Measurements from ENCODE around the gene MARCHF4. TPM values are rescaled to one million over a fixed set of nuclear protein-coding genes. Genes with fewer than 3 reads are reported as not detected.

Gene MARCHF4
- total and polyA plus RNA-seq, 2 donors (not counting 1 experiment from before 2014, with no cell fraction given) = 1.3 to 3.6 TPM

DNA sequence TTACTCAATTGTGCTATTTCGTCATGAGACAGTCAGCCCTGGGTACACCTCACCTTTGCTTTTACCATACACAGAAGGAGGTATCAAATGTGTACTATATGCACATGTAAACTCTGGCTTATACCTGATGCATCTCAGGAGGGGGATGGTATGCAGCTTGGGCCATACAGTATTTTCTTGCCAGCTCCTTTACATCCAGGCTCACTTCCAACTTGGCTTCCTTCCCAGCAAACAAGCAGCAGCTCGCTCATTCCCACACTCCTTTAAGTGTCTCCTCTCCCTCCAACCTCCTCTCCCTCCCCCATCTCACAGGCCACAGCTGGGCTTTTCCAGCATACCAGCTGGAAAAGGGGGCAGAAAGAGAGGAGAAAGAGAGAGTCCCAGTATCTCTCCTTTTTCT is 9.6 kb downstream of the MARCHF4 start:
- H2AFZ ChIP-seq (ENCODE audit: low read length) = no peak overlapping the region
- H3K4me2 ChIP-seq (ENCODE audit: extremely low read depth, insufficient read depth, low read length) = no peak overlapping the region
- DNase-seq (ENCODE audit: low read depth in 2 of 2) = peak; percentile 69 to 90
- H3K79me2 ChIP-seq (ENCODE audit: control insufficient read depth, insufficient read depth, low read length) = peaks cover 7% of the 10 kb centered on the region
- peaks cover 7% of the 10 kb centered on the region for H3K4me1 ChIP-seq (ENCODE audit: control insufficient read depth, extremely low read depth, insufficient read depth, low read length)
- no peaks in the 10 kb centered on the region for H3K9me3 ChIP-seq (ENCODE audit: control insufficient read depth, insufficient read depth, low read depth, low read length)
- H3K27ac ChIP-seq (ENCODE audit: insufficient read depth, low read length) = no peak overlapping the region
- H4K20me1 ChIP-seq (ENCODE audit: control insufficient read depth, extremely low read depth, insufficient read depth, low read length) = no peaks in the 10 kb centered on the region
- H3K36me3 ChIP-seq (ENCODE audit: control insufficient read depth, insufficient read depth, low read length) = no peaks in the 10 kb centered on the region
- TF ChIP-seq, protein P1, sequence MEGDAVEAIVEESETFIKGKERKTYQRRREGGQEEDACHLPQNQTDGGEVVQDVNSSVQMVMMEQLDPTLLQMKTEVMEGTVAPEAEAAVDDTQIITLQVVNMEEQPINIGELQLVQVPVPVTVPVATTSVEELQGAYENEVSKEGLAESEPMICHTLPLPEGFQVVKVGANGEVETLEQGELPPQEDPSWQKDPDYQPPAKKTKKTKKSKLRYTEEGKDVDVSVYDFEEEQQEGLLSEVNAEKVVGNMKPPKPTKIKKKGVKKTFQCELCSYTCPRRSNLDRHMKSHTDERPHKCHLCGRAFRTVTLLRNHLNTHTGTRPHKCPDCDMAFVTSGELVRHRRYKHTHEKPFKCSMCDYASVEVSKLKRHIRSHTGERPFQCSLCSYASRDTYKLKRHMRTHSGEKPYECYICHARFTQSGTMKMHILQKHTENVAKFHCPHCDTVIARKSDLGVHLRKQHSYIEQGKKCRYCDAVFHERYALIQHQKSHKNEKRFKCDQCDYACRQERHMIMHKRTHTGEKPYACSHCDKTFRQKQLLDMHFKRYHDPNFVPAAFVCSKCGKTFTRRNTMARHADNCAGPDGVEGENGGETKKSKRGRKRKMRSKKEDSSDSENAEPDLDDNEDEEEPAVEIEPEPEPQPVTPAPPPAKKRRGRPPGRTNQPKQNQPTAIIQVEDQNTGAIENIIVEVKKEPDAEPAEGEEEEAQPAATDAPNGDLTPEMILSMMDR (conservative IDR thresholded peaks at IDR 0.05 in 1 of 2, IDR thresholded peaks at IDR 0.05 in 1 of 2; ENCODE audit: low read depth in 1 of 2, low read length in 2 of 2) = no peak
- TF ChIP-seq EZH2 (IDR thresholded peaks at IDR 0.05; ENCODE audit: low read length, missing control alignments) = no peak
- H3K4me3 ChIP-seq (replicated peaks in 1 of 4; ENCODE audit: control extremely low read depth in 1 of 4, insufficient read depth in 1 of 4, low read depth in 3 of 4, low read length in 4 of 4) = no peak overlapping the region
- H3K9ac ChIP-seq (ENCODE audit: insufficient read depth, low read length) = no peak overlapping the region
- H3K27me3 ChIP-seq (ENCODE audit: control insufficient read depth, insufficient read depth, low read length) = no peaks in the 10 kb centered on the region

DNA sequence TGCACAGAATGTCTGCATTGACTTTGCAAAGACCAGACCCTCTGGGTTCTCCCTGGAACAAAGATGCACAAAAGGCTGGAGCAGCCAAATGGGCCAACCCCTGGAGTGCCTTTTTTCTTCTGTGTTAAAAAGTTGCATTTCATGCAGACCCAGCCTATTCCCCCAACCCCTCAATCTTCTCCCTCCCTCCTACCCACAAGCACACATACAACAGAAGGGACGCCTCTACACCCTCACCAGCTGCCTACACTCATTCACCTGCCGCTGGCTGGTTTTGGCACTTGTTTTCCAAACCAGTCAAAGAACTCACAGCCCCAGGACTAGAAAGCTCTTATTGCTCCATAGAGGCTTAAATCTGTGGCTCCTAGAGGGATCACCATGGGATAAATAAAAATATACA is 16.6 kb downstream of the MARCHF4 start:
- Histone ChIP-seq H3K9ac (ENCODE audit: insufficient read depth, low read length) (no peak overlapping the region), H3K36me3 (ENCODE audit: control insufficient read depth, insufficient read depth, low read length) (no peaks in the 10 kb centered on the region), H3K4me3 (replicated peaks in 1 of 4; ENCODE audit: control extremely low read depth in 1 of 4, insufficient read depth in 1 of 4, low read depth in 3 of 4, low read length in 4 of 4) (no peak overlapping the region), H3K27me3 (ENCODE audit: control insufficient read depth, insufficient read depth, low read length) (no peaks in the 10 kb centered on the region), H2AFZ (ENCODE audit: low read length) (no peak overlapping the region), H4K20me1 (ENCODE audit: control insufficient read depth, extremely low read depth, insufficient read depth, low read length) (no peaks in the 10 kb centered on the region), H3K4me1 (ENCODE audit: control insufficient read depth, extremely low read depth, insufficient read depth, low read length) (peaks cover 7% of the 10 kb centered on the region), H3K9me3 (ENCODE audit: control insufficient read depth, insufficient read depth, low read depth, low read length) (no peaks in the 10 kb centered on the region), H3K27ac (ENCODE audit: insufficient read depth, low read length) (no peak overlapping the region), H3K79me2 (ENCODE audit: control insufficient read depth, insufficient read depth, low read length) (no peaks in the 10 kb centered on the region), H3K4me2 (ENCODE audit: extremely low read depth, insufficient read depth, low read length) (no peak overlapping the region)
- no peak for DNase-seq (ENCODE audit: low read depth in 2 of 2)
- TF ChIP-seq, protein P1 (conservative IDR thresholded peaks at IDR 0.05 in 1 of 2, IDR thresholded peaks at IDR 0.05 in 1 of 2; ENCODE audit: low read depth in 1 of 2, low read length in 2 of 2) = no peak
- TF ChIP-seq EZH2 (IDR thresholded peaks at IDR 0.05; ENCODE audit: low read length, missing control alignments) = no peak

DNA sequence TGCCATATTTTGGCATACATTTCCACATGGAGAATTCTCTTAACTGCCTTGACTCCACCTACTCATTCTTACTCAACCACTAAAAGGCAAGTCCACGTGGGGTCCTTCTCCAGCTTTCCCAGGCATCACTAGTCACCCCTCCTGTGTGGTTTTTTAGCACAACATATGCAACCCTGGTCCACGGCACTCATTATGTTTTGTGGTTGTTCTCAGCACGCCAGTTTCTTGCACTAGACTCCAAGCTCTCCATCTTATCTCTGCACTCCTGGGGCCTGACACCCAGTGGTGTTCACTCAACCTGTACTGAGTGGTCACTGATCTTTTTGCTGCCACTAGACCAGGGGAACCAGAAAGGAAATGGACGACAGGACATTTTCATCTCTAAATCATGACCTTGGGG is 18.0 kb downstream of the MARCHF4 start:
- peaks cover 8% of the 10 kb centered on the region for H3K79me2 ChIP-seq (ENCODE audit: control insufficient read depth, insufficient read depth, low read length)
- peak in 1 of 2 donors; percentile 72 for DNase-seq (ENCODE audit: low read depth in 2 of 2)
- H3K4me1 ChIP-seq (ENCODE audit: control insufficient read depth, extremely low read depth, insufficient read depth, low read length) = peaks cover 20% of the 10 kb centered on the region

More for the DNA sequence above, 18.0 kb downstream of the MARCHF4 start:
- no peak for TF ChIP-seq EZH2 (IDR thresholded peaks at IDR 0.05; ENCODE audit: low read length, missing control alignments)
- TF ChIP-seq, protein P1 (conservative IDR thresholded peaks at IDR 0.05 in 1 of 2, IDR thresholded peaks at IDR 0.05 in 1 of 2; ENCODE audit: low read depth in 1 of 2, low read length in 2 of 2) = no peak
- H2AFZ ChIP-seq (ENCODE audit: low read length) = no peak overlapping the region
- H3K36me3 ChIP-seq (ENCODE audit: control insufficient read depth, insufficient read depth, low read length) = peaks cover 2% of the 10 kb centered on the region
- H3K4me3 ChIP-seq (replicated peaks in 1 of 4; ENCODE audit: control extremely low read depth in 1 of 4, insufficient read depth in 1 of 4, low read depth in 3 of 4, low read length in 4 of 4) = no peak overlapping the region
- no peaks in the 10 kb centered on the region for H3K27me3 ChIP-seq (ENCODE audit: control insufficient read depth, insufficient read depth, low read length)
- no peak overlapping the region for H3K27ac ChIP-seq (ENCODE audit: insufficient read depth, low read length)
- no peak overlapping the region for H3K9ac ChIP-seq (ENCODE audit: insufficient read depth, low read length)
- no peak overlapping the region for H3K4me2 ChIP-seq (ENCODE audit: extremely low read depth, insufficient read depth, low read length)
- H4K20me1 ChIP-seq (ENCODE audit: control insufficient read depth, extremely low read depth, insufficient read depth, low read length) = no peaks in the 10 kb centered on the region
- H3K9me3 ChIP-seq (ENCODE audit: control insufficient read depth, insufficient read depth, low read depth, low read length) = no peaks in the 10 kb centered on the region
